WTC11 (cell line): ENCODE data around the gene IL17RA. TPM values are rescaled to one million over a fixed set of nuclear protein-coding genes. Genes with fewer than 3 reads are reported as not detected.
A peak's percentile ranks its signal among the peaks of the same experiment; 100 is the strongest.

ENCODE experiments used
- ATAC-seq: fragments of 200-7000 bp; cut with Tn5 transposase; 2 replicates; pipeline ENCODE4 v1.10.0; 2021; ENCODE audit warnings: mild to moderate bottlenecking, moderate library complexity
- CTCF ChIA-PET: fragments of 300-600 bp; sonication (Branson Sonifier 250); formaldehyde crosslinking; loops from one replicate; lab custom pipeline; 2021; ENCODE audit warnings: antibody characterized with exemption; lab: Charles Lee
- POLR2A ChIA-PET: fragments of 350-600 bp; sonication (Branson Sonifier 250); formaldehyde crosslinking; loops from one replicate; lab custom pipeline; 2021; ENCODE audit warnings: antibody characterized with exemption; lab: Charles Lee
- DNase-seq: peaks from one replicate; pipeline ENCODE4 v3.0.0; 2021; ENCODE audit warnings: low spot score
- H3K27ac Mint-ChIP-seq: 2 replicates; pipeline ENCODE4 v1.8.0; 2021; ENCODE audit warnings: mixed read lengths
- H3K27me3 Mint-ChIP-seq: 2 replicates; pipeline ENCODE4 v1.8.0; 2021; ENCODE audit warnings: low read depth, mild to moderate bottlenecking, moderate library complexity, mixed read lengths
- H3K36me3 Mint-ChIP-seq: 2 replicates; pipeline ENCODE4 v1.8.0; 2021; ENCODE audit warnings: mixed read lengths
- H3K4me1 Mint-ChIP-seq: 2 replicates; pipeline ENCODE4 v1.8.0; 2022; ENCODE audit warnings: mixed read lengths
- H3K4me3 Mint-ChIP-seq: 2 replicates; pipeline ENCODE4 v1.8.0; 2021; ENCODE audit warnings: mild to moderate bottlenecking, moderate library complexity, mixed read lengths
- H3K9me3 Mint-ChIP-seq: 2 replicates; pipeline ENCODE4 v1.8.0; 2021; ENCODE audit warnings: mixed read lengths
- ETV6 ChIP-seq: sonication (generic); formaldehyde crosslinking; IDR thresholded peaks from 2 replicates; pipeline ENCODE4 v1.8.1; 2022; ENCODE audit warnings: mild to moderate bottlenecking, missing genetic modification reagents
- FOXP1 ChIP-seq: sonication (generic); formaldehyde crosslinking; IDR thresholded peaks from 2 replicates; pipeline ENCODE4 v1.8.0; 2022; ENCODE audit warnings: missing genetic modification reagents, mild to moderate bottlenecking, moderate library complexity, borderline replicate concordance
- MXD4 ChIP-seq: fragments of 250-450 bp; sonication (Bioruptor Pico); IDR thresholded peaks from 2 replicates; pipeline ENCODE4 v1.8.0; 2021; ENCODE audit warnings: mild to moderate bottlenecking, moderate library complexity, borderline replicate concordance
- NFATC4 ChIP-seq: fragments of 250-450 bp; sonication (Bioruptor Pico); IDR thresholded peaks from 2 replicates; pipeline ENCODE4 v1.9.0; 2021; ENCODE audit warnings: mild to moderate bottlenecking
- NFE2L1 ChIP-seq: sonication (generic); formaldehyde crosslinking; IDR thresholded peaks from 2 replicates; pipeline ENCODE4 v1.8.1; 2023; ENCODE audit warnings: missing genetic modification reagents
- RELA ChIP-seq: sonication (generic); formaldehyde crosslinking; IDR thresholded peaks from 2 replicates; pipeline ENCODE4 v1.8.1; 2022; ENCODE audit warnings: missing genetic modification reagents, mild to moderate bottlenecking, borderline replicate concordance
- ZNF396 ChIP-seq: fragments of 250-450 bp; sonication (Bioruptor Pico); IDR thresholded peaks from 2 replicates; pipeline ENCODE4 v1.8.0; 2021; ENCODE audit warnings: mild to moderate bottlenecking, moderate library complexity, borderline replicate concordance
- total RNA-seq: library from RNA; stranded (reverse); gene quantifications from 3 replicates; pipeline ENCODE4 v1.2.3, GENCODE V29; 2021
- TF ChIP-seq, protein P1 (sequence below): fragments of 250-450 bp; sonication (Bioruptor Pico); conservative IDR thresholded peaks from 2 replicates; pipeline ENCODE4 v1.9.0; 2021; ENCODE audit warnings: mild to moderate bottlenecking
- TF ChIP-seq, protein P2 (sequence below): sonication (generic); formaldehyde crosslinking; IDR thresholded peaks from 2 replicates; pipeline ENCODE4 v1.8.1; 2023; ENCODE audit warnings: mild to moderate bottlenecking, missing genetic modification reagents, borderline replicate concordance
- TF ChIP-seq, protein P3 (sequence below): sonication (generic); formaldehyde crosslinking; IDR thresholded peaks from 2 replicates; pipeline ENCODE4 v1.8.1; 2023; ENCODE audit warnings: mild to moderate bottlenecking, missing genetic modification reagents
- TF ChIP-seq, protein P4 (sequence below): sonication (generic); formaldehyde crosslinking; IDR thresholded peaks from 2 replicates; pipeline ENCODE4 v1.8.1; 2022; ENCODE audit warnings: low read depth, mild to moderate bottlenecking, moderate library complexity, missing genetic modification reagents, borderline replicate concordance
- TF ChIP-seq, protein P5 (sequence below): sonication (generic); formaldehyde crosslinking; IDR thresholded peaks from 2 replicates; pipeline ENCODE4 v1.8.0; 2022; ENCODE audit warnings: mild to moderate bottlenecking, missing genetic modification reagents
- TF ChIP-seq, protein P6 (sequence below): sonication (generic); formaldehyde crosslinking; IDR thresholded peaks from 2 replicates; pipeline ENCODE4 v1.8.0; 2022; ENCODE audit warnings: mild to moderate bottlenecking, missing genetic modification reagents
- TF ChIP-seq, protein P7 (sequence below): sonication (generic); formaldehyde crosslinking; IDR thresholded peaks from 2 replicates; pipeline ENCODE4 v1.8.0; 2022; ENCODE audit warnings: mild to moderate bottlenecking, missing genetic modification reagents
- TF ChIP-seq, protein P8 (sequence below): fragments of 250-450 bp; sonication (Bioruptor Pico); IDR thresholded peaks from 2 replicates; pipeline ENCODE4 v1.9.0; 2021; ENCODE audit warnings: mild to moderate bottlenecking, borderline replicate concordance

IL17RA gene
- total RNA-seq, 1 experiment from 2014 or later: 7.9 TPM

DNA sequence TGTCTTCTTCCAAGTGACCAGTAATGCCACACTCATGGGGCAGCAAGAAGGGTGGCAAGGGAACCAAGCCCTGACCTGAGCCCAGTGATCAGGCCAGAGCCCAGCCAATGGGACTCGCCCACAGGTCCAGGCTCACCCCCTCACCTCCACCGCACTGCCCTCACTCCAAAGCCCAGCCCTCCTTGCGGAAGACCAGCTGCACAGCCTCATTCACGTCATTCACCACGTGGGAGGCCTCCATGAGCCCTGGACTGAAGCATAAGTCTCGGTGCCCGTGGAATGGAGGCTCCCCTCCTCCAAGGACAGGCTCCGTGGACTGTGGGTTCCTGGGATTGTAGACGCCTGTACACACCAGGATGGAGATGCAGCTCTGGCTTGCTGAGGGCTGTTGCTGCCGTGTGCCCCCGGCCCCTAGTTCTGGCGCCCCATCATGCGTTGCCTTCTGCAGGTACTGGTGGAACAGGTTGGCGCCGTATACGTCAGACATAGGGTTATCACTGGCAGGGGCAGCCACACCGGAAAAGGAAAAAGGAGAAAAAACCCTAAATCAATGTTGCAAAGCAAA, 53.1 kb downstream of the IL17RA start:
- Mint-ChIP-seq H3K4me1 (0 out of 2 replicates have a peak, but pooled peaks cover 2% of the 10 kb centered on the region), H3K27me3 (no peaks in the 10 kb centered on the region), H3K36me3 (peaks cover 44% of the 10 kb centered on the region), H3K4me3 (no peak overlapping the region), H3K9me3 (no peaks in the 10 kb centered on the region), H3K27ac (0 out of 2 replicates have a peak overlapping the region, but pooled peaks have one; percentile 26)
- DNase-seq (no peak), ATAC-seq (no peak)
- TF ChIP-seq, protein P1, sequence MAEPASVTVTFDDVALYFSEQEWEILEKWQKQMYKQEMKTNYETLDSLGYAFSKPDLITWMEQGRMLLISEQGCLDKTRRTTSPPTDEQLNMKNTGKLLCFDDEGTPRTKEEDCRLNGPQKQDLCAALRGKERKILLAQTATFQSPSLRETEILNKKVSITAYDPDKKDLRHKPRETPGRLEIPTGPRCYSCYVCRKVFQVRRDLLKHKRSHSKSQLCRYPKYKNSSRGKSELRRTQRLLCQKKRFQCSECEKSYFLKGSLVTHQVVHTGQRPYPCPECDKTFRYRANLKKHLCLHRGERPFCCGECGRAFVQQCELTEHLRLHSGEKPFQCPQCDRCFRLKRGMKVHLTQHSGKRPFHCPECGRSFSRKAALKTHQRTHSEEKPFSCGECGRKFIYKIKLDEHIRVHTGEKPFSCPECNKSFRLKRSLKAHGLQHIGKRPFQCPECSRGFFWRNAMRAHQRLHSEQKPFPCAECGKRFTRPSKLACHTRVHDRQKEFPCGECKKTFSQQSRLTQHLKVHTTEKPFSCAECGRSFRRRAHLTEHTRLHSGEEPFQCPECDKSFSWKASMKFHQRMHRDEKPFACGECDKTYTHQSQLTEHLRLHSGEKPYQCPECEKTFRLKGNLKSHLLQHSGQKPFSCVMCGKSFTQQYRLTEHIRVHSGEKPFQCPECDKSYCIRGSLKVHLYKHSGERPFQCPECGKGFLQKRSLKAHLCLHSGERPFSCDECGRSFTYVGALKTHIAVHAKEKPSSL: no peak
- TF ChIP-seq, protein P2, sequence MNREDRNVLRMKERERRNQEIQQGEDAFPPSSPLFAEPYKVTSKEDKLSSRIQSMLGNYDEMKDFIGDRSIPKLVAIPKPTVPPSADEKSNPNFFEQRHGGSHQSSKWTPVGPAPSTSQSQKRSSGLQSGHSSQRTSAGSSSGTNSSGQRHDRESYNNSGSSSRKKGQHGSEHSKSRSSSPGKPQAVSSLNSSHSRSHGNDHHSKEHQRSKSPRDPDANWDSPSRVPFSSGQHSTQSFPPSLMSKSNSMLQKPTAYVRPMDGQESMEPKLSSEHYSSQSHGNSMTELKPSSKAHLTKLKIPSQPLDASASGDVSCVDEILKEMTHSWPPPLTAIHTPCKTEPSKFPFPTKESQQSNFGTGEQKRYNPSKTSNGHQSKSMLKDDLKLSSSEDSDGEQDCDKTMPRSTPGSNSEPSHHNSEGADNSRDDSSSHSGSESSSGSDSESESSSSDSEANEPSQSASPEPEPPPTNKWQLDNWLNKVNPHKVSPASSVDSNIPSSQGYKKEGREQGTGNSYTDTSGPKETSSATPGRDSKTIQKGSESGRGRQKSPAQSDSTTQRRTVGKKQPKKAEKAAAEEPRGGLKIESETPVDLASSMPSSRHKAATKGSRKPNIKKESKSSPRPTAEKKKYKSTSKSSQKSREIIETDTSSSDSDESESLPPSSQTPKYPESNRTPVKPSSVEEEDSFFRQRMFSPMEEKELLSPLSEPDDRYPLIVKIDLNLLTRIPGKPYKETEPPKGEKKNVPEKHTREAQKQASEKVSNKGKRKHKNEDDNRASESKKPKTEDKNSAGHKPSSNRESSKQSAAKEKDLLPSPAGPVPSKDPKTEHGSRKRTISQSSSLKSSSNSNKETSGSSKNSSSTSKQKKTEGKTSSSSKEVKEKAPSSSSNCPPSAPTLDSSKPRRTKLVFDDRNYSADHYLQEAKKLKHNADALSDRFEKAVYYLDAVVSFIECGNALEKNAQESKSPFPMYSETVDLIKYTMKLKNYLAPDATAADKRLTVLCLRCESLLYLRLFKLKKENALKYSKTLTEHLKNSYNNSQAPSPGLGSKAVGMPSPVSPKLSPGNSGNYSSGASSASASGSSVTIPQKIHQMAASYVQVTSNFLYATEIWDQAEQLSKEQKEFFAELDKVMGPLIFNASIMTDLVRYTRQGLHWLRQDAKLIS (CRISPR knock-in tag): no peak
- no peak for TF ChIP-seq ZNF396 (CRISPR knock-in tag)
- TF ChIP-seq MXD4 (CRISPR knock-in tag): no peak
- no peak for TF ChIP-seq NFATC4
- TF ChIP-seq, protein P3, sequence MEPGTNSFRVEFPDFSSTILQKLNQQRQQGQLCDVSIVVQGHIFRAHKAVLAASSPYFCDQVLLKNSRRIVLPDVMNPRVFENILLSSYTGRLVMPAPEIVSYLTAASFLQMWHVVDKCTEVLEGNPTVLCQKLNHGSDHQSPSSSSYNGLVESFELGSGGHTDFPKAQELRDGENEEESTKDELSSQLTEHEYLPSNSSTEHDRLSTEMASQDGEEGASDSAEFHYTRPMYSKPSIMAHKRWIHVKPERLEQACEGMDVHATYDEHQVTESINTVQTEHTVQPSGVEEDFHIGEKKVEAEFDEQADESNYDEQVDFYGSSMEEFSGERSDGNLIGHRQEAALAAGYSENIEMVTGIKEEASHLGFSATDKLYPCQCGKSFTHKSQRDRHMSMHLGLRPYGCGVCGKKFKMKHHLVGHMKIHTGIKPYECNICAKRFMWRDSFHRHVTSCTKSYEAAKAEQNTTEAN: no peak
- TF ChIP-seq, protein P4, sequence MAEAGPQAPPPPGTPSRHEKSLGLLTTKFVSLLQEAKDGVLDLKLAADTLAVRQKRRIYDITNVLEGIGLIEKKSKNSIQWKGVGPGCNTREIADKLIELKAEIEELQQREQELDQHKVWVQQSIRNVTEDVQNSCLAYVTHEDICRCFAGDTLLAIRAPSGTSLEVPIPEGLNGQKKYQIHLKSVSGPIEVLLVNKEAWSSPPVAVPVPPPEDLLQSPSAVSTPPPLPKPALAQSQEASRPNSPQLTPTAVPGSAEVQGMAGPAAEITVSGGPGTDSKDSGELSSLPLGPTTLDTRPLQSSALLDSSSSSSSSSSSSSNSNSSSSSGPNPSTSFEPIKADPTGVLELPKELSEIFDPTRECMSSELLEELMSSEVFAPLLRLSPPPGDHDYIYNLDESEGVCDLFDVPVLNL (CRISPR knock-in tag): no peak
- TF ChIP-seq ETV6: no peak
- no peak for TF ChIP-seq NFE2L1 (CRISPR knock-in tag)
- TF ChIP-seq, protein P5, sequence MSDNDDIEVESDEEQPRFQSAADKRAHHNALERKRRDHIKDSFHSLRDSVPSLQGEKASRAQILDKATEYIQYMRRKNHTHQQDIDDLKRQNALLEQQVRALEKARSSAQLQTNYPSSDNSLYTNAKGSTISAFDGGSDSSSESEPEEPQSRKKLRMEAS: no peak
- ChIA-PET CTCF (interaction anchor here (0.6 to 1.5 kb wide), 3 partner anchors 18 to 138 kb away, joined by 3 to 7 read pairs (median 4); no protein-coding TSS in a partner anchor), POLR2A (no interaction called here)

DNA sequence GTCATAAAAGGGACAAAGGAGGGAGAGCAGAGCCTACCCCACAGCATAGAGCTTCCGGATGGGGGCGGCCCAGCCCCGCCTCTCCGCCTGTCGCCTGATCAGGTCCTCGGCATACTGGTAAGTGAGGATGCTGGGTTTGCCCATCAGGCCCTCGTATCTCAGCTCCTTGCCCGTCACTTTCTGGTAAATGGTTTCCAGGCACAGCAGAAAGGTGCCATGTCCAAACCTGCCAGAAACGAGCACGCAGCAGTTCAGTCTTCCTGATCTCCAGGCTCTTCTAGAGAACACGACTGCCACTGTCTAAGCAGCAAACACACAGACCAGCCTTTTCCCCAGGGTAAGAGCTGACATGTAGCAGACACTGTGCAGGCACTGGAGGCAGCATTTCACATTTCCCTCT, 53.7 kb downstream of the IL17RA start:
- DNase-seq (no peak), ATAC-seq (no peak)
- no peak overlapping the region for H3K4me3 Mint-ChIP-seq
- ChIA-PET CTCF (interaction anchor here (0.6 to 1.5 kb wide), 3 partner anchors 19 to 137 kb away, joined by 3 to 7 read pairs (median 4); no protein-coding TSS in a partner anchor), POLR2A (no interaction called here)
- H3K27me3 Mint-ChIP-seq: no peaks in the 10 kb centered on the region
- H3K4me1 Mint-ChIP-seq: 0 out of 2 replicates have a peak, but pooled peaks cover 2% of the 10 kb centered on the region
- peak overlapping the region; percentile 94; the same call in 1 of the 2 replicates for H3K27ac Mint-ChIP-seq
- TF ChIP-seq RELA (no peak), ZNF396 (CRISPR knock-in tag) (no peak), FOXP1 (CRISPR knock-in tag) (no peak)
- TF ChIP-seq, protein P6, sequence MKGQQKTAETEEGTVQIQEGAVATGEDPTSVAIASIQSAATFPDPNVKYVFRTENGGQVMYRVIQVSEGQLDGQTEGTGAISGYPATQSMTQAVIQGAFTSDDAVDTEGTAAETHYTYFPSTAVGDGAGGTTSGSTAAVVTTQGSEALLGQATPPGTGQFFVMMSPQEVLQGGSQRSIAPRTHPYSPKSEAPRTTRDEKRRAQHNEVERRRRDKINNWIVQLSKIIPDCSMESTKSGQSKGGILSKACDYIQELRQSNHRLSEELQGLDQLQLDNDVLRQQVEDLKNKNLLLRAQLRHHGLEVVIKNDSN (CRISPR knock-in tag): no peak
- TF ChIP-seq, protein P7, sequence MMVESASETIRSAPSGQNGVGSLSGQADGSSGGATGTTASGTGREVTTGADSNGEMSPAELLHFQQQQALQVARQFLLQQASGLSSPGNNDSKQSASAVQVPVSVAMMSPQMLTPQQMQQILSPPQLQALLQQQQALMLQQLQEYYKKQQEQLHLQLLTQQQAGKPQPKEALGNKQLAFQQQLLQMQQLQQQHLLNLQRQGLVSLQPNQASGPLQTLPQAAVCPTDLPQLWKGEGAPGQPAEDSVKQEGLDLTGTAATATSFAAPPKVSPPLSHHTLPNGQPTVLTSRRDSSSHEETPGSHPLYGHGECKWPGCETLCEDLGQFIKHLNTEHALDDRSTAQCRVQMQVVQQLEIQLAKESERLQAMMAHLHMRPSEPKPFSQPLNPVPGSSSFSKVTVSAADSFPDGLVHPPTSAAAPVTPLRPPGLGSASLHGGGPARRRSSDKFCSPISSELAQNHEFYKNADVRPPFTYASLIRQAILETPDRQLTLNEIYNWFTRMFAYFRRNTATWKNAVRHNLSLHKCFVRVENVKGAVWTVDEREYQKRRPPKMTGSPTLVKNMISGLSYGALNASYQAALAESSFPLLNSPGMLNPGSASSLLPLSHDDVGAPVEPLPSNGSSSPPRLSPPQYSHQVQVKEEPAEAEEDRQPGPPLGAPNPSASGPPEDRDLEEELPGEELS (CRISPR knock-in tag): no peak
- TF ChIP-seq, protein P8, sequence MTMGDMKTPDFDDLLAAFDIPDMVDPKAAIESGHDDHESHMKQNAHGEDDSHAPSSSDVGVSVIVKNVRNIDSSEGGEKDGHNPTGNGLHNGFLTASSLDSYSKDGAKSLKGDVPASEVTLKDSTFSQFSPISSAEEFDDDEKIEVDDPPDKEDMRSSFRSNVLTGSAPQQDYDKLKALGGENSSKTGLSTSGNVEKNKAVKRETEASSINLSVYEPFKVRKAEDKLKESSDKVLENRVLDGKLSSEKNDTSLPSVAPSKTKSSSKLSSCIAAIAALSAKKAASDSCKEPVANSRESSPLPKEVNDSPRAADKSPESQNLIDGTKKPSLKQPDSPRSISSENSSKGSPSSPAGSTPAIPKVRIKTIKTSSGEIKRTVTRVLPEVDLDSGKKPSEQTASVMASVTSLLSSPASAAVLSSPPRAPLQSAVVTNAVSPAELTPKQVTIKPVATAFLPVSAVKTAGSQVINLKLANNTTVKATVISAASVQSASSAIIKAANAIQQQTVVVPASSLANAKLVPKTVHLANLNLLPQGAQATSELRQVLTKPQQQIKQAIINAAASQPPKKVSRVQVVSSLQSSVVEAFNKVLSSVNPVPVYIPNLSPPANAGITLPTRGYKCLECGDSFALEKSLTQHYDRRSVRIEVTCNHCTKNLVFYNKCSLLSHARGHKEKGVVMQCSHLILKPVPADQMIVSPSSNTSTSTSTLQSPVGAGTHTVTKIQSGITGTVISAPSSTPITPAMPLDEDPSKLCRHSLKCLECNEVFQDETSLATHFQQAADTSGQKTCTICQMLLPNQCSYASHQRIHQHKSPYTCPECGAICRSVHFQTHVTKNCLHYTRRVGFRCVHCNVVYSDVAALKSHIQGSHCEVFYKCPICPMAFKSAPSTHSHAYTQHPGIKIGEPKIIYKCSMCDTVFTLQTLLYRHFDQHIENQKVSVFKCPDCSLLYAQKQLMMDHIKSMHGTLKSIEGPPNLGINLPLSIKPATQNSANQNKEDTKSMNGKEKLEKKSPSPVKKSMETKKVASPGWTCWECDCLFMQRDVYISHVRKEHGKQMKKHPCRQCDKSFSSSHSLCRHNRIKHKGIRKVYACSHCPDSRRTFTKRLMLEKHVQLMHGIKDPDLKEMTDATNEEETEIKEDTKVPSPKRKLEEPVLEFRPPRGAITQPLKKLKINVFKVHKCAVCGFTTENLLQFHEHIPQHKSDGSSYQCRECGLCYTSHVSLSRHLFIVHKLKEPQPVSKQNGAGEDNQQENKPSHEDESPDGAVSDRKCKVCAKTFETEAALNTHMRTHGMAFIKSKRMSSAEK (CRISPR knock-in tag): no peak
- TF ChIP-seq, protein P3: no peak
- H3K36me3 Mint-ChIP-seq: peaks cover 48% of the 10 kb centered on the region
- no peaks in the 10 kb centered on the region for H3K9me3 Mint-ChIP-seq
